ENCODE results near the gene NUP37.

- TF ChIP-seq, protein P1, sequence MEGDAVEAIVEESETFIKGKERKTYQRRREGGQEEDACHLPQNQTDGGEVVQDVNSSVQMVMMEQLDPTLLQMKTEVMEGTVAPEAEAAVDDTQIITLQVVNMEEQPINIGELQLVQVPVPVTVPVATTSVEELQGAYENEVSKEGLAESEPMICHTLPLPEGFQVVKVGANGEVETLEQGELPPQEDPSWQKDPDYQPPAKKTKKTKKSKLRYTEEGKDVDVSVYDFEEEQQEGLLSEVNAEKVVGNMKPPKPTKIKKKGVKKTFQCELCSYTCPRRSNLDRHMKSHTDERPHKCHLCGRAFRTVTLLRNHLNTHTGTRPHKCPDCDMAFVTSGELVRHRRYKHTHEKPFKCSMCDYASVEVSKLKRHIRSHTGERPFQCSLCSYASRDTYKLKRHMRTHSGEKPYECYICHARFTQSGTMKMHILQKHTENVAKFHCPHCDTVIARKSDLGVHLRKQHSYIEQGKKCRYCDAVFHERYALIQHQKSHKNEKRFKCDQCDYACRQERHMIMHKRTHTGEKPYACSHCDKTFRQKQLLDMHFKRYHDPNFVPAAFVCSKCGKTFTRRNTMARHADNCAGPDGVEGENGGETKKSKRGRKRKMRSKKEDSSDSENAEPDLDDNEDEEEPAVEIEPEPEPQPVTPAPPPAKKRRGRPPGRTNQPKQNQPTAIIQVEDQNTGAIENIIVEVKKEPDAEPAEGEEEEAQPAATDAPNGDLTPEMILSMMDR (IDR thresholded peaks at IDR 0.05; ENCODE audit: low read depth, low read length) = peak; percentile 64
- no peak for TF ChIP-seq EZH2phosphoT487 (IDR thresholded peaks at IDR 0.05; ENCODE audit: low read depth)
Observed at GRCh38 chr12:102095677-102096263, 24.1 kb downstream of the NUP37 start.
